NCI-H1436 (cell line): ENCODE results near the gene ACSM5.
"Not testable (repeated sequence)": the region's sequence is repeated elsewhere in the genome, so short reads cannot be mapped to it uniquely, and the experiment has no call there.

Experiments
- DNase-seq: peaks from one replicate; lab custom pipeline; 2025; lab: John Stamatoyannopoulos, UW

Gene ACSM5

DNA sequence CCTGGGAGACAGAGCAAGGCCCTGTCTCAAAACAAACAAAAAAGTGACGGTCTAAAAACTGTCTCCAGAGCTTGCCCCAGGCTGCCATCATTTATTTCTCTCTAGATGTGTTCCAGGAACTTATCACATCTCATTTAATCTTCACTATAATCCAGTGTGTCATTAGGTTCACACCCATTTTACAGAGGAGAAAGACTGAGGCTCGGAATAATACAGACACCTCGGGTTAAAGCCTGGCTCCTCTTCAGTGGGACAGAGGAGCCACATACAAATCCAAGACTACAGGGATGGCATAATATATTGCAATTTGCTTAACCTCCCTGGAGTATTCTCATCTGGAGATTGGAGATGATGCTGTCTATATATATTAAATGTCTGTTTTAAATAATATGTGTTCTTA, 10.7 kb upstream of the ACSM5 start:
- DNase-seq = no peak

DNA sequence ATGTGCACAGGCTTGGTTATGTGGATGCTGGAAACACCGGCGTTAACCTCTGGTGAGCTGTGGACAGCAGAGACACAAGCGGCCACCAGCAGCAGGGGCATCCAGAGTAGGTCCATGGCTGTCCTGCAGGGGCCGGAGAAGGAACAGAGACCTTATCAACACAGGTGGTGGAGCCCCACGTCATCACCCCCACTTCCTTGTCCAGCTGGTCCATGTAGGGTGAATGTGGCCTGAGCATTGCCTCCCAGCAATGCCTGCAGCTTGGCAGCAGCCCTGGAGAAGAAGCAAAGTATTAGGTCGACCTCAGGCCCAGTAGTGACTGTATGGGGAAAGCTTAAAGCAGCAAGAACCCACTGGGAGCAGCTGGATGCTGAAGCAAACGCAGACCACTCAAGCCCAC, 10.1 kb upstream of the ACSM5 start:
- DNase-seq = no peak

DNA sequence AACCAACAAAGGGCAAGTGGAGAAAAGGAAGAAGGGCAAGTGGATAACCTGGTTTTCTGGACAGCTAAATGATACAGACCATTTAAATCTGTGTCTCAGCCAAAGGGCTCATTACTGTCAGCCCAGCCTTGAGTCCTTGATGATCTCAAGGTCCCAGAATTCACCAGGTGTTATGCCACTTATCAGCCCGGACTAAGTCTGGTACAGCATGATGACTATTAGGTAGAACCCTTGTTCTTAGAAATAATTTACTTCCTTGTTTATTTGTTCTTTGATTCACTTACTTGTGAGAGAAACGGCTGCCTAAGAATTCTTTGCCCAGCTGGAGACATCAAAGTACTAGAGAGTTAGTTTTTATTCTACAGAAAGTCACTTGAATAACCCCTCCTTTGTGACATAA, 8.3 kb upstream of the ACSM5 start:
- no peak for DNase-seq

DNA sequence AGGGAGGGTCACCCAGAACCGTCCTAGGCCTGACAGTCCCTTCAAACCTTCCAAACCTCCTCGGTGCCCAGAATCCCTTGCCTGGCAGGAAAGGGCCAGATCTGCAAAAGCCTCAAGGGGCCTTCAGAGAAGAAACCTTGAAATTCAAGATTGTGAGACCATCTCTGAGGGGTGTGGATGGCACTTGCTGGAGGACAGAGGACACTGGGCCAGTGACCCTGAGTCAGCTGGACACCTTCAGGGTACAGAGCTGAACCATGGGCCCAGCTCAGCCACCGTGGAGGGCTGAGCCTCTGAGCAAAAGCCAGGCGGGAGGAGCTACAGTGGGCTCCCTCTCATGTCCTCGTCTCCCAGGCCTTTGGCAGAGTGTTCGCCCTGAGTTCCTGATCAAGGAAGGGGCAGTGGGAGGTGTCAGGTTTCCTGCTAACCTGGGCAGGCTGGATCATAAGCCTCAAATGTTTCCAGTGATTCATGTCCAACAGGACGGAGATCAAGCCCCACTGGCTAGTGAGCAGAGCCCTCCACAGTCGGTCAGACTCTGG, 7.8 kb upstream of the ACSM5 start:
- DNase-seq = no peak

DNA sequence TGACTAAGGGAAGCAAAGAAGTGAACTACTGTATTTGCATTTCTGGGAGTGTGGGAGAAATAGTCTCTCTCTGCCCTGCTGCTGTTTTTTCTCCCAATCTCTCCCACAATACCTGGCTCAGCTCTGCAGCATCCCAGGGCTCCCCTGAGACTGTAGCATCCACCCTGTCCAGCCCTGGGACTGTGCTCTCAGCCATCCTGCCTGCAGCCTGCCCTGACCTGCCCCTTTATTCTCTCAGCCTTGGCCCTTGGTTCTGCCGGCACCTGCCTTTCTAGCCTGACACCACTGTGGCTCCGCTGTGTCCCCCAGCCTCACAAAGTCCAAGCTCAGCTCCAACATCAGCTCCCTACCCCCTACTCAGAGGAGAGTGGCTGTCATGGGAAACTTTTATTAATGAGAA, 6.7 kb upstream of the ACSM5 start:
- no peak for DNase-seq

DNA sequence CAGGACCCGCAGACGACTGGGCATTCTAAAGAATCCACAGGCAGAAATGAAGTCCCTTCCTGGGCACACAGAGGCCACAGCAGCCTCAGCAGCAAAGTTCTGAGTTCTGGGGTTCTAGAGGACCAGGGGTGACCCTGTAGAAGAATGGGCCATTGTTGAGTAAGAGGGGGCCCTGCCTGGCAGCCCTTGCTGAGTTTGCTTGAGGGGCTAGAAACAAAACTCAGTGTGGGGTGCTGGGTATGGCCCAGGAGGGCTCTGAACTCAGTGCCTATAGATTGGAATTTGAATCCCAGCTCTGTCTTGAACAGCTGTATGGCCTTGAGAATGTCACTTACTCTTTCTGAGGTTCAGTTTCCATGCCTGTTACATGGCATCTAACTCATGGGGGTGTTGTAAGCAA, 4.7 kb upstream of the ACSM5 start, which contains the start of gene PDILT:
TSS of gene PDILT (minus strand) at position 101 of the 400 bp plus-strand sequence. CDS start 5,437 bp downstream, outside the sequence.
- DNase-seq = no peak

DNA sequence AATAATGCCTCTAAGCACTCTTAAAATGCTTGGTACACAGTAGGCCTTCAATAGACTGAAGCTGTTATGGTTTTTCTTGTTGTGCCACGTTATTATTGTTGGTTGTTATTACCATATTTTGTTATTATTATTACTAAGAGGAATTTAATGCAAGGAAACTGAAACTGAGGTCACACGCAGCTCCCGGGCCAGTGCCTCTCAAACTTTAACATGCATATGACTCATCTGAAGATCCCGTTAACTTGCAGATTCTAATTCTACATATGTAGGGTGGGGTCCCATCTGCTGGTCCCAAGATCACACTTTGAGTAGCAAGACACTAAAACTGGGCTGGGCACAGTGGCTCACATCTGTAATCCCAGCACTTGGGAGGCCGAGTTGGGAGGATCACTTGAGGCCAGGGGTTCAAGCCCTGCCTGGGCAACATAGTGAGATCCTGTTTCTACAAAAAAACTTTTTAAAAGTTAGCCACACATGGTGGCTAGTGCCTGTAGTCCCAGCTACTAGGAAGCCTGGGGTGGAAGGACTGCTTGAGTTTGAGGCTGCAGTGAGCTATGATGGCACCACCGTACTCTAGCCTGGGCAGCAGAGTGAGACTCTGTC, 888 bp downstream of the ACSM5 start:
- DNase-seq = no peak

DNA sequence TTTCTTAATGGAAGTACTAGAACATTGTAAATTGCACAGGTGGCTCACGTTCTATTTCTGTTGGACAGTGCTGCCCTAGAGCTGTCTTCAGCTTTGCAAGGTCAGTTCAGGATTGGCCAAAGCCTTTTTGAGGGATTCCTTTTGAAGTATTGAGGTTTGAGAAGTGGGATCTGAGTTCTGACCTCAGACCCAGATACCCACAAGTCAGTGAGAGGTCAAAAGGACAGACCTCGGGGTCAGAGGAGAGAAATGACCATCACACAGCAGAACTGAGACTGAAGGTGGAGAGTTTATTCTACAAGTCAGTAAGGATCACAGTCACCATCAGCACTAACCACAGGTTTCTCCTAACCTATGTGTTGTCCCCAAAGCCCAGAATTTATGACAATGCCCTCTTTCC, 1.7 kb downstream of the ACSM5 start:
- no peak for DNase-seq

DNA sequence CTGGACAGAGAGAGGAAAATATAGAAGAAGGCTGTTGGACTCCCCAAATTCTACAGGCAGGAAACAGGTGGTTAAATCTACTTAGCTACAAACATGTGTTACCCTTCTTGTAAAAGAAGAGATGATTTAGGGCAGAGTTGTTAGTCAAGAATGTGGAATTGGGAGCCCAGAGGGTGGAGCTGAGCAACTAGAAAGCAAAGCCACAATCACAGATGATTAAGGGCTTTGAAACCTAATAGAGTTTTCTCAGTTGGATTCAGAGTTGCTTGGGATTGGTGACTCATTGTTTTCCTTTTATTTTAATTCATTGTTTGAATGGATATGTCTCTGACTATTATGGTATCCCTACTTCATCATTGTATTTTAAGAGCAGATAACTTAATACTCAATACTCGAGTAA, 6.2 kb downstream of the ACSM5 start:
- no peak for DNase-seq

DNA sequence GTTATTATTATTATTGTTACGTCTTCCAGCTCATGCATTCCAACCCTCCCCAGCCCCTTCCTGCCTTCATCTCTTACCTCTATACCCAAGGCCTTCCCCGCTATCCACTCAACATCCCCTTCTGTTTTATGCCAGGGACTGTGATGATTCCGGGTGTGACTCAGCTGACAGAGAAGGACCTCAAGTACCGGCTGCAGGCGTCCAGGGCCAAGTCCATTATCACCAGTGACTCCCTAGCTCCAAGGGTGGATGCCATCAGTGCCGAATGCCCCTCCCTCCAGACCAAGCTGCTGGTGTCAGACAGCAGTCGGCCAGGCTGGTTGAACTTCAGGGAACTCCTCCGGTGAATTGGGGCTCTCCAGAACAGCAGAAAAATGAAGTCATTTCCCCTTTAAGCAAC, 9.8 kb downstream of the ACSM5 start:
- not testable (repeated sequence) for DNase-seq

DNA sequence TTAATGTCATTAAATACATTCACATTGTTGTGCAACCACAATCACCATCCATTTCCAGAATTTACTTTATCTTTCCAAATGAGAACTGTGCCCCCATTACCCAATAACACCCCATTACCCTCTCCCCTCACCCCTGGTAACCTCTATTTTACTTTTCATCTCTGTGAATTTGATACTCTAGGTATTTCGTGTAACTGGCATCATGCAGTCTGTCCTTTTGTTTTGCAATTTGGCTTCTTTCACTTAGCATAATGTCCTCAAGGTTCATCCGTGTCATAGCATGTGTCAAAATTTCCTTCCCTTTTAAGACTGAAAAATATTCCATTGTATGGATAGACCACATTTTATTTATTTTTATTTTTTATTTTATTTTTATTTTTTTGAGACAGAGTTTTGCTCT, 12.4 kb downstream of the ACSM5 start:
- DNase-seq = not testable (repeated sequence)

DNA sequence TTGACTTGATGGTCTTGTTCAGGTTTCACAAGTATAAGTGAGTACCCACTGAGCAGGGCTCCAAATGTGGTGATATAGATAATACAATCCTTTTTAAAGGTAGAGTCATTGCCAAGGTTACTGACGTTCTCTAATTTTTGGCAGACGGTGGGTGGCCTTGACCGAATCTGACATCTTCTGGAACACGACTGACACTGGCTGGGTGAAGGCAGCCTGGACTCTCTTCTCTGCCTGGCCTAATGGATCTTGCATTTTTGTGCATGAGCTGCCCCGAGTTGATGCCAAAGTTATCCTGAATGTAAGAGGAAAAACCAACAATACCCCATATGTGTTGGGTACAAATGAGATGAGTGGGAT, 14.4 kb downstream of the ACSM5 start:
- DNase-seq = not testable (repeated sequence)

DNA sequence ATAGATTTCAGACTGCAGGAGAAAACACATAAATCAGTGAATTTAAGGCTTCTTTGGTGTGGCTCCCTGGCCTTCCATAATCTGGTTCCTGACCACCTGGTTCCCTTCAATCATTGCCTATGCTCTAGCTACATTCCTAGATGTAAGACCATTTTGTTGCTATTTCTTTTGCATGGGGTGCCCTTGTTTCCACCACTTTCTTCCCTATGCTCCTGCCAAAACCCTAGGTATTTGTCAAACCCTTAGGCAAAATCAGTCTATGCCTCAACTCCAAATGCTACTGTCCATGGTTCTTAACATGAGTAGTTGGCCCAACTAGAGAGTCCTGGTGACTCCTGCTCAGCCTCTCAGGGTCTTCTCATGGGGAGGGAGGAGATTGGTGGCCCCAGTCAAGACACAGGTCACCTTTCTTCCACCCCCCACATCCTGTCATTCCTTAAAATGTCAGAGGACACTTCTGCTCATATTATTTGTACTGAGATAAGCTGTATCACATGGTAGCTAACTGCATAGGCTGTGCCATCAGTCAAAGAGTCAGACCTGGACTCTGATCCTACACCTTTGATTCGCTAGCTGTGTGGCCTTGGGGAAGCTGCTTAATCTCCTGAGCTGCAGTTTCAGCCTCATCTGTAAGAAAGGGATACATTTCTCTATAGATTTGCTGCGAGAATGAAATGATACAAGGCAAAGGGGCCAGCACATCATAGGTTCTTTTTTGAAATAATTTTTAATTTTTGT, 15.0 kb downstream of the ACSM5 start:
- no peak for DNase-seq

DNA sequence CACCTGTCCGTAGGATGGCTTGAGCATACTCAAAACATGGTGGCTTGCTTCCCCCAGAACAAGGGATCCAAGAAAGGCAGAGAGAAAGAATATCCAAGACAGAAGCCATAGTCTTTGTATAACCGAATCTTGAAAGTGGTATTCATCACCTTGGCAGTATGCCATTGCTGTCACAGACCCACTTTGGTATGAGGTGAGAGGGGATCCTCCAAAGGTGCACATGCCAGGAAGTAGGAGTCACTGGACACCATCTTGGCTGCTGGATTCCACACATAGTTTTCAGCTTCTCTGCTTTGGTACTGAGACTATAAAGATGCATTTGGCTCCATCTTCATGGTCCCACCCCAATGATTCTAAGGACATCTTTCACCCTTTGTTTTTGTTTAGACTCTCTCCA, 18.1 kb downstream of the ACSM5 start:
- DNase-seq = not testable (repeated sequence)

DNA sequence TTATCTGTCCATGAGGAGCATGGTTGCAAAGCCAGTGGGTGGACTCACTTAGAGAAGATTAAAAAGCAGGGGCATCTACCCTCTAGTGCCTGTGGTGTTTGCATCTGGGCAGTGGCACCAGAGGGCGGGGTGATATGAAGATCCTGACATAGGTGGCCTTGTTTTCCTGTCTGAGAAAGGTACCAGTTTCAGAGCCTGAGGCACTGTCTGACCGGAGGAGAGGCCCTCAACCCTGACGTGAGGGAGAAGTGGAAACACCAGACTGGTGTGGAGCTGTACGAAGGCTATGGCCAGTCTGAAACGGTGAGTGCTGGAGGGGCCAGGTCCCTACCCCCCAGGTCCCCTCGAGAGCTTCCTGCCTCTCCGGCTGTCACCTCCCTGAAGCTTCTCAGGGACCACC, 20.2 kb downstream of the ACSM5 start:
- DNase-seq = not testable (repeated sequence)

DNA sequence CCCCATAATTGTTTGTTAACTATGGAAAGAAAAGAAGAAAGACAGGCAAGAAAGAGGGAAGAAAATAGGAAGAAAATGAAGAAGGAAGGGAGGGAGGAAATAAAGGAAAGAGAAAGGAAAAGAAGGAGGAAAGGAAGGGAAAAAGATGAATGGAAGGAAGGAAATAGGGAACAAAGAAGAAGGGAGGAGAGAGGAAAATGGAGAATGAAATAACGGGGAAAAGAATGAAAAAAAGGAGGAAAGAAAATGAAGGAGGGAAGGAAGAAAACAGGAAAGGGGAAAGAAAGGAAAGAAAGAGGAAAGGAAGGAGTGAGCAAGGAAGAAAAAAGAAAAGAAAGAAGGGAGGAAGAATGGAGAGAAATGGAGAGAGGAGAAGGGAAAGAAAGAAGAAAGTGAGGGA, 21.1 kb downstream of the ACSM5 start:
- DNase-seq = not testable (repeated sequence)

DNA sequence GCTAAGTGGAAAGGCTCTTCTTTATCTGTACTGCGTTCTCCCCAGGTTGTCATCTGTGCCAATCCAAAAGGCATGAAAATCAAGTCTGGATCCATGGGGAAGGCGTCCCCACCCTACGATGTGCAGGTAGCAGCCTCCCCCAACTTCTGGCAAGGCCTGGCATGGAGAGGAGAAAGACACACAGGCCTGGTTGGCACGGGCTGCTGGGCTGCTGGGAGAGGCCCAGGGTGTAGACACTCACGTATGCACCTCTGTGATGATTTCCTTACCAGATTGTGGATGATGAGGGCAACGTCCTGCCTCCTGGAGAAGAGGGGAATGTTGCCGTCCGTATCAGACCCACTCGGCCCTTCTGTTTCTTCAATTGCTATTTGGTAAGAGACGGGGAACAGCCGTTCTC, 21.6 kb downstream of the ACSM5 start:
- no peak for DNase-seq

DNA sequence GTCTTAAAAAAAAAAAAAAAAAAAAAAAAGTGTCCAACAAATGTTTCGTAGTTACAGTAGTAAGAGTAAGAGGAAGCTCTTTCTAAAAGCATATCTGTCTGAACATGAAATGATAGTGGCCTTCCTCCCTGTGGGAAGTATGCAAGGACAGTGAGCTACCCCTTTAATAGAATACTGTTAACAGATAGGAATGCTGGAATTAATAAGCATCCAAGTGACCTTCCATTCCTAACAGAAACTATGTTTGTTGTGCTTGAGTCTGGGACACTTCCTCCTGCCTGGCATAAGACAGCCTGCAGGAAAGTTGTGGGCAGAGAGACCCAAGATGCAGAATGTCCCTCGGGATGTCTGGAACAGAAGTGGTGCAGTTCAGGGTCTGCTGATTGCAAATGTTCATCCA, 29.6 kb downstream of the ACSM5 start:
- DNase-seq = not testable (repeated sequence)

DNA sequence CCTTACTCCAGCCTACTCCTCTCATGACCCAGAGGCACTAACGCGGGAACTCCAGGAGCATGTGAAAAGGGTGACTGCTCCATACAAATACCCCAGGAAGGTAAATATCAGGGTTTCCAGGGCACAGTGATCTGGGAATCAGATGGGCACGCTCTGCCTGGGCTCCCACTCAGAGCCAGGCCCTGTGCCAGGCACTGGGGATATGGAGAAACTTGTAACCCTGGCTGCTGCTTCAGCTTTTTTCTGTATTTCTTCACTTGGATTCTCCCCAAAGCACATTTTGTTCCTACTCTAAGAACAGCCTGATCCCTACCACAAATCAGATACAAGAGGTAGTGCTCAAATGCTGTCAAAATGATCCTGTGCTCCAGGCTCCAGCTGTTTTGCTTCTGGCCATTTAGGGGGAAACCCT, 30.5 kb downstream of the ACSM5 start:
- not testable (repeated sequence) for DNase-seq

DNA sequence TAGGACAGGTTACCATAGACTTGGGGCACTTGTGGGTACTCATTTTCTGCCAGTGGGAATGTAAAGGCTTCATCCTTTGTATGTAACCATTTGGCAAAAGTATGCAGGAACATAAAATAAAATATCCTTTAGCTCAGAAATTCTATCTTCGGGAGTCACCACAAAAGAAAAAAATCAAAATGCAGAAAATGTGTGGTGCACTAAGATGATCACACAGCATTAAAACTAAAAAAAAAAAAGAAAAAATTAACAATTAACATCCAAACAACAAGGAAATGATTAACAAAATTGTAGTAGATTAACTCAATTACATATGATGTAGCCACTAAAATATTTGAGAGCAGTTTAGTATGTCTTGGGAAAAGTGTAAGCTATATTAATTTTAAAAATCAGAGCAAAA, 31.4 kb downstream of the ACSM5 start:
- DNase-seq = not testable (repeated sequence)

DNA sequence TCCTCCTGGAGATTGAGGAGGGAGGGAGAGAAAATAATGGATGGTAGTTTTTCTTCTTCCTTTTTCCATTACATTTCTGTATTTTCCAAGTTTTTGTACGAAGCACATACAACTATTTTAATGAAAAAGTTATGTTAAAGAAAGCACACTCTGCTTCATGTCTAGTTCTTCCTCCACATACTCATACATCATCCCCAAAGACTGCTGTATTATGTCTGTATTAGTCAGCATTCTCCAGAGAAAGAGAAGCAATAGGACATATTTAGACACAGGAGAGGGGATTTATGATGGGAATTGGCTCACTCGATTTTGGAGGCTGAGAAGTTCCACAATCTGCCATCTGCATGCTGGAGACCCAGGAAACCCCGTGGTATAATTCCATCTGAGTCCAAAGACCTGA, 31.9 kb downstream of the ACSM5 start:
- DNase-seq = no peak

DNA sequence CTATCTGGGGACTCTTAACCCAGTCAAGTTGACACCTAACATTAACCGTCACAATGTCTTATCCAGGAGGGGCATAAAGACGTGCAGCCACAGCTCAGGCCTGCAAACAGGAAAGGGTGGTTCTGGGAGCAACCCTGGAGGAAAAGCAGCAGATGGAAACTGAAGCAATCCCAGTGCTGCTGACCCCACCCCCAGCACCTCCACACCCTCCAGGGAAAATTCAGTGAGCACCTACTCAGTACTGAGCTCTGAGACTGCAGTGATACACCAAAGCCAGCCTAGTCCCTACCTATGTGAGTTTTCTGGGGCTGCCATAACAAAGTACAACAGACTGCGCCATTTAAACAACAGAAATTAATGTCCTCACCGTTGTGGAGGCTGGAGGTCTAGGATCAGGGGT, 32.5 kb downstream of the ACSM5 start:
- not testable (repeated sequence) for DNase-seq

DNA sequence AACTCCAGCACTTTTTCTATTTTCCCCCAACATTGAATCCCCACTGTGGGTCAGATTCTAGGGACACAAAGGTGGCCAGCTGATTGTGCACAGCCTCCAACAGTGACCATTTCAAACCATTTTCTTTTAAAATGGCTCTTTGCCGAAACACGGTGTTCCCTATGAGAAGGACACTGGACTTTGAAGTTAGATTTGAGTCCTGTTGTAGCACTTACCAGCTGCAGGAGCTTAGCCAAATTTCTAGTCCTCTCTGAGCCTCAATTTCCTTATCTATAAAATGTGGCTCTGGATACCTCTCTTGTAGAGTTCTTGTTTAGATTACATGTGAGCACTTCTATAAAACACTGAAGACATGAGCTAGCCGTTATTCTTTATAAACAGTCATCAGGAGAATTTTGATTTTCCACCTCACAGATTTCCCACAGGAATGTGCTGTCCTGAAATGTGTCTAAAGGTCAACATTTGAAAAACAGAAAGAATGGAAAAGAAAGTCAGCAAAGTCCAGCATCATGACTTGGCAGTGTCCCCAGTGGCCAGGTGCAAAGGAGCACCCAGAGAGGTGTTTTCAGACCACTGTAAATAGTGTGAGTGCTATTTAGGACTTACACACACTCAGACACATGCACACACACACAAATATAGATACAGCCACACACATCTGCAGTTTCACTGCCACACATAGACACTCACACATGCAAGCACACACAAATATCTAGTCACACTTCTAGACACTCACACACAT, 37.5 kb downstream of the ACSM5 start:
- DNase-seq = not testable (repeated sequence)
